Astrocyte of the spinal cord (primary cell): ENCODE results near the gene ALDOC.

Source experiments
- DNase-seq: peaks from one replicate; pipeline ENCODE4 v3.0.0; 2011; ENCODE audit warnings: low read depth, low spot score
- H3K4me3 ChIP-seq: 2 replicates; pipeline ENCODE4 v1.5.1; 2011; ENCODE audit warnings: low read depth, mild to moderate bottlenecking, low read length, moderate library complexity
- in situ Hi-C: cut with HindIII; loops from 2 replicates; pipeline ENCODE4 v1.10.0; 2017; ENCODE audit warnings: low sequenced_read_pairs
- TF ChIP-seq, protein P1 (sequence below): IDR thresholded peaks from 2 replicates; pipeline ENCODE4 v1.5.1; 2012; ENCODE audit warnings: low read depth, mild to moderate bottlenecking, low read length, inconsistent platforms

The ALDOC gene

DNA sequence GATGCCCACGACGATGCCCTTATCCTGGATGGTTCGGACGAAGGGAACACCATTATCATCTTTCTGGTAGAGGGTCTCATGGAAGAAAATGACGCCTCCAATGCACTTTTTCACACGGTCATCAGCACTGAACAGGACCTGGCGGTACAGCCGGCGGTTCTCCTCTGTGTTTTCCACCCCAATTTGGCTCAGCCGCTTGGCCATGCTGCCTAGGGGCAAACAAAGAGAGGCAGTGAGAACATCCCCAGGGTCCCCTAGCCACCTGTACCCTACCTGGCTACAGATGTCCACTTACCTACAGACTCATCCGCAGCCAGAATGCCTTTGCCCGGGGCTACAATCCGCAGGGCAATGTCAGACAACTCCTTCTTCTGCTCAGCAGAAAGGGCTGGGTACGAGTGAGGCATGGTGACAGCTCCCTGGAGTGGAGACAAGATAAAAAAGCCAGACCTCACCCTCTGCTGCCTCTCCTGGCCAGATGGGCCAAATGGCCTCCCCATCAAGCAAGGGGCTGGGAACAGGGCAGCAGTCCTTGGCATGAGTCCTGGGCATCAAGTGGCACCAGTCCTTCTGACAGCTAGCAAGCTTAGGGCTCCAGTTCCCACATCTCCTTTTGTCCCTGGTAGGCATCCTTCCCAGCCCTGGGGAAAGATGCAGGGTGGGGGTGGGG, 1.4 kb downstream of the ALDOC start:
- in situ Hi-C loops = no loop called here
- no peak overlapping the region for H3K4me3 ChIP-seq
- DNase-seq = no peak
- TF ChIP-seq, protein P1, sequence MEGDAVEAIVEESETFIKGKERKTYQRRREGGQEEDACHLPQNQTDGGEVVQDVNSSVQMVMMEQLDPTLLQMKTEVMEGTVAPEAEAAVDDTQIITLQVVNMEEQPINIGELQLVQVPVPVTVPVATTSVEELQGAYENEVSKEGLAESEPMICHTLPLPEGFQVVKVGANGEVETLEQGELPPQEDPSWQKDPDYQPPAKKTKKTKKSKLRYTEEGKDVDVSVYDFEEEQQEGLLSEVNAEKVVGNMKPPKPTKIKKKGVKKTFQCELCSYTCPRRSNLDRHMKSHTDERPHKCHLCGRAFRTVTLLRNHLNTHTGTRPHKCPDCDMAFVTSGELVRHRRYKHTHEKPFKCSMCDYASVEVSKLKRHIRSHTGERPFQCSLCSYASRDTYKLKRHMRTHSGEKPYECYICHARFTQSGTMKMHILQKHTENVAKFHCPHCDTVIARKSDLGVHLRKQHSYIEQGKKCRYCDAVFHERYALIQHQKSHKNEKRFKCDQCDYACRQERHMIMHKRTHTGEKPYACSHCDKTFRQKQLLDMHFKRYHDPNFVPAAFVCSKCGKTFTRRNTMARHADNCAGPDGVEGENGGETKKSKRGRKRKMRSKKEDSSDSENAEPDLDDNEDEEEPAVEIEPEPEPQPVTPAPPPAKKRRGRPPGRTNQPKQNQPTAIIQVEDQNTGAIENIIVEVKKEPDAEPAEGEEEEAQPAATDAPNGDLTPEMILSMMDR = peak; percentile 2

DNA sequence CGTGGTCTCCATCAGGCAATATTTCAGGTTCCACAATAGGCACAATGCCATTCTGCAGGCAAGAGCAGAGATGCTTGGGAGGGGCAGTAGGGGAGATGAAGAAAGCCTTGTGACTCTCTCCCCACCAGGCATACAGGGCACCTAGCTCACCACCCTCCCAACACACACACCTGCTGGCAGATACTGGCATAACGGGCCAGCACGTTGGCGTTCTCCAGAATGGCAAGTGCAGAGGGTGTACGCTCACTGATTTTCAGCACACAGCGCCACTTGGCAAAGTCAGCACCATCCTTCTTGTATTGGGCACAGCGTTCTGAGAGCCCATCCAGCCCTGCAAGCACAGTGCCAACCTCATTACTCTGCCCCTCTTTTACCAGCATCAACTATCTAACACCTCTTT, 2.2 kb downstream of the ALDOC start:
- in situ Hi-C loops = no loop called here
- DNase-seq = no peak
- TF ChIP-seq, protein P1 = peak; percentile 17
- H3K4me3 ChIP-seq = no peak overlapping the region

DNA sequence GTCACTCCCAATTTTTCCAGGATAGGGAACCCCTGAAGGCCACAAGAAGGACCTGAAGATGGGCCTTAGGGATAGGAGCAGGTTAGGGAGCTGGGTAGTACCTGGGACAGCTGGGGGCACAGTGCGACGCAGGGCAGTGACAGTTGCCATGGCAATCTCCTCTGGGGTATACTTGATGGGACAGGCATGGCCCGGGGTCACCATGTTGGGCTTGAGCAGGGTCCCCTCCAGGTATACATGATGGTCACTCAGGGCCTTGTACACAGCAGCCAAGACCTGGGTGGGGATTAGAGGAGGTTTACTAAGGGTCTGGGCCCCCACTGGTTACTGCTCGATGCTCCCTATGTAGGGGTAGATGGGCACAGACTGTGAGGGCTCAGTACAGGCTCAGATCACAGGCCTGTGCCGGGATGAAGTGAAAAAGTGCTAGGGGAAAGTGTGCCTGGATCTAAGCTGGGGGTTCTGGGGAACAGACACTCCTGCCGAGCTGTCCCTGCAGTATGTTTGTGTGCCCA, 2.7 kb downstream of the ALDOC start:
- H3K4me3 ChIP-seq = no peak overlapping the region
- no peak for DNase-seq
- TF ChIP-seq, protein P1 = no peak
- in situ Hi-C loops = no loop called here

DNA sequence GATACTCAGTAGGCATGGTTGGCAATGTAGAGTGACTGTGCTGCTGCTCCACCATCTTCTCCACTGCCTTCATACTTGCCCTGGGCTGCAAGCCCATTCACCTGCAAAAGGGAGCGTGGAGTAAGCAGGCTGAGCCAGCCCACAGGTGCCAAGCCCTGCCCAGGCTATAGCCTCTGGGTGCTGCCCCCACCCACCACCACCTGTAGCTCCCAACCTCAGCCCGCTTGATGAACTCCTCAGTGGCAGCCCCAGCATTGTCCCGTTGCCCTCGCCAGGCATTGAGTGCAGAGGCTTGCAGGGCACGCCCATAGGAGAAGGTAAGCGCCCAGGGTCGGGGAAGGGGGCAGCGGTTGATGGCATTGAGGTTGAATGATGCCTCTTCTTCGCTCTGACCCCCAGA, 3.2 kb downstream of the ALDOC start:
- DNase-seq = no peak
- H3K4me3 ChIP-seq = no peak overlapping the region
- TF ChIP-seq, protein P1 = no peak
- in situ Hi-C loops = no loop called here

DNA sequence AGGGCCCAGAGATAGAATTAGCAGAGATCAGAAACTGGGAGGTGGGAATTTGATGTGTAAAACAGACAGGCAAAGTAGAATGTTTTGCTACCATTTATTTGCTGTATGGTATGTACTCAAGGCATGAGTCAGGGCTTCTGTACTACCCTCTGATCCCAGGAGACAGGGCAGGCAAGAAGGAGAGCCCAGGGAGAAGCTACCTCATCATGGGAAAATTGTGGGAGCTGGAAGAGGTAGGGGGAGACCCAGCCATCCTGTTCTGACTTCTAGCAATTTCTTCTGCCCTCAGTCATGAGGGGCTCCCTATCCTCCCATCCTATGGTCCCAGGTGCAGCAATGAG, 3.7 kb downstream of the ALDOC start:
- H3K4me3 ChIP-seq = no peak overlapping the region
- DNase-seq = no peak
- in situ Hi-C loops = no loop called here
- TF ChIP-seq, protein P1 = no peak

DNA sequence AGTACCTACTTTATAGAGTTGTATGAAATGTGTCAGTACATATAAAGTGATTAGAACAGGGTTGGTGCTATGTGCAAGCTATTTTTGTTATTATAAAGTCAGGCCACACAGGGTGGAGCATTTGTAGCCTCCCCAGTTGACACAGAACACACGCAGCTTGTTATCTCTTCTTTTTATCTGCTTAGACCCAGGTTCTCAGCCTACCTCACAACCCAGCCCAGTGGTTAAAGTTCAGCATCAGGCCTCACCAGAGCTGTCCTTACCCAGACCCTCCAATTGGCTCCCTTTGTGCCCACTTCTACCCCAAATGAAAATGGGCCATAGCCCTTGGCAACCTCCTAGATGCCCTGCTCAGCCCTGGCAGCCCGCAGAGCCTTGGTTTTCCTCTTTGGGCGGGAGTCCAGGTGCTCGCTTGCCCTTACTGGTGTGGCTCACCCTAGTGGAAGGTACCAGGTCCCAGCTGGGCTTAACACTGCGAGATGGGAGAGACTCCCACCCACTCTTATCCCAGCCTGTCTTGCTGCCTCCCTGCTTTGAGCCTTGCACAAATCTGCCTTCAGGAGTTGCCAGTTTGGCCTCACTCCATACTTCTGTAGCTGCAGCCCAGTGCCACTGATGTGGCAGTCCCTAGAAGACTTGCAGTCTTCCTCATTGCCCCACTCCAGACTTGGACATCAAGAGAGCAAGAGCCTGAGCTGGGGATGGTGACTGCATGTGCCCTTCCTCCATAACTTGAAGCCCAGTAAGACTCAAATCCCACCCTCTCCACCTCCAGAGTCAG, 4.2 kb downstream of the ALDOC start:
- TF ChIP-seq, protein P1 = no peak
- no peak overlapping the region for H3K4me3 ChIP-seq
- in situ Hi-C loops = no loop called here

More for the DNA sequence above, 4.2 kb downstream of the ALDOC start:
- DNase-seq = no peak
